Omental fat pad (tissue), 4 donors: ENCODE results near the gene GRIK1. TPM values are rescaled to one million over a fixed set of nuclear protein-coding genes. Genes with fewer than 3 reads are reported as not detected.

Experiments used
- ATAC-seq: fragments of 150-250 bp; one replicate; pipeline ENCODE4 v1.9.1; 2016; ENCODE audit warnings: mild to moderate bottlenecking, moderate library complexity; ENCODE audit not compliant: low FRiP score
- DNase-seq: peaks from one replicate; pipeline ENCODE4 v3.0.0-alpha.2; 2019; ENCODE audit warnings: low spot score
- total RNA-seq, 4 donors: library from RNA; depleted of rRNA; stranded (reverse); fragments of >200 nt; gene quantifications; one replicate each; pipeline ENCODE4 v1.1.0, GENCODE V29; 2016
- TF ChIP-seq, protein P1 (sequence below), 3 donors: fragments of 450-650 bp; IDR thresholded peaks; one replicate each; pipeline ENCODE4 v1.5.1; 2016 to 2017; ENCODE audit warnings: antibody characterized with exemption in 3 of 3, mild to moderate bottlenecking in 3 of 3, moderate library complexity in 2 of 3

The GRIK1 gene
- total RNA-seq, 4 donors from 2014 or later: 0.09 to 0.44 (median 0.32) TPM; not detected in 1

- TF ChIP-seq, protein P1, sequence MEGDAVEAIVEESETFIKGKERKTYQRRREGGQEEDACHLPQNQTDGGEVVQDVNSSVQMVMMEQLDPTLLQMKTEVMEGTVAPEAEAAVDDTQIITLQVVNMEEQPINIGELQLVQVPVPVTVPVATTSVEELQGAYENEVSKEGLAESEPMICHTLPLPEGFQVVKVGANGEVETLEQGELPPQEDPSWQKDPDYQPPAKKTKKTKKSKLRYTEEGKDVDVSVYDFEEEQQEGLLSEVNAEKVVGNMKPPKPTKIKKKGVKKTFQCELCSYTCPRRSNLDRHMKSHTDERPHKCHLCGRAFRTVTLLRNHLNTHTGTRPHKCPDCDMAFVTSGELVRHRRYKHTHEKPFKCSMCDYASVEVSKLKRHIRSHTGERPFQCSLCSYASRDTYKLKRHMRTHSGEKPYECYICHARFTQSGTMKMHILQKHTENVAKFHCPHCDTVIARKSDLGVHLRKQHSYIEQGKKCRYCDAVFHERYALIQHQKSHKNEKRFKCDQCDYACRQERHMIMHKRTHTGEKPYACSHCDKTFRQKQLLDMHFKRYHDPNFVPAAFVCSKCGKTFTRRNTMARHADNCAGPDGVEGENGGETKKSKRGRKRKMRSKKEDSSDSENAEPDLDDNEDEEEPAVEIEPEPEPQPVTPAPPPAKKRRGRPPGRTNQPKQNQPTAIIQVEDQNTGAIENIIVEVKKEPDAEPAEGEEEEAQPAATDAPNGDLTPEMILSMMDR (IDR thresholded peaks at IDR 0.05): no peak
- DNase-seq: no peak
- ATAC-seq: no peak
Measured at GRCh38 chr21:29640080-29640508, 299.7 kb downstream of the GRIK1 start.

DNA sequence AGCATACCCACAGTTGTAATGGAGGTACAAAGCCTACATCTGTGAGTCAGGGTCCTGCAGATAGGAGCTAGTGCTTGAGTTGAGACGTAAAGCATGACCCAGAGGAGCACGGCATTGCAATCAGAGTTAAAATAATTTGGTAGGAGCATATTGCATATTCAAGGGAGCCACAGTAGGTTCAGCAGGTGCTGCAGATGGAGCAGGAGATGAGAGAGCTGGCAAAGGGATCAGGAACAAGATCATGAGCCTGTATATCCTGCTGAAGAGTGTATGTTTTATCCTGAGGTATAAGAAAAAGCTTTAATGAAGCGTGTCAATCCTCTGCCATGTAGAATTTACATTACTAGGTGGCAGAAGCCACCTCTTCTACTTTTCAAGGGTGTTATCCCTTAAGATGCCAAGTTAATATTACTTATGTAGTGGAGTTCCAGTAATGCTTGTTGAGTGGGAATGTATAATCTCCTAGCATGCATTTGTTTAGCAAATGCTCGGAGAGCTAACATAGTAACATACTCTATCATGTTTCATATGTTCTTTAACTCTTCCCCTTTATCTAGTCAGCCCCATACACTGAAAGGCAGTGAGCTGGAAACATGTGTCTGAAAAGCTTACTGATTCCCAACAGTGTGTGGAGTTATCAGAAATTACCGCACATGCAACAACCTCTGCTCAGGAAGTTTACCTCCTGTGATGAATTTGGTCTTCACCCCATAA, 300.3 kb downstream of the GRIK1 start:
- ATAC-seq (no peak), DNase-seq (no peak)
- TF ChIP-seq, protein P1 (IDR thresholded peaks at IDR 0.05): no peak

GRCh38 chr21:29638761-29639327, 301.0 kb downstream of the GRIK1 start:
- TF ChIP-seq, protein P1 (IDR thresholded peaks at IDR 0.05): no peak
- no peak for DNase-seq
- no peak for ATAC-seq

- ATAC-seq (no peak), DNase-seq (no peak)
- TF ChIP-seq, protein P1 (IDR thresholded peaks at IDR 0.05): no peak
Measured at GRCh38 chr21:29638138-29638537, 301.7 kb downstream of the GRIK1 start.

DNA sequence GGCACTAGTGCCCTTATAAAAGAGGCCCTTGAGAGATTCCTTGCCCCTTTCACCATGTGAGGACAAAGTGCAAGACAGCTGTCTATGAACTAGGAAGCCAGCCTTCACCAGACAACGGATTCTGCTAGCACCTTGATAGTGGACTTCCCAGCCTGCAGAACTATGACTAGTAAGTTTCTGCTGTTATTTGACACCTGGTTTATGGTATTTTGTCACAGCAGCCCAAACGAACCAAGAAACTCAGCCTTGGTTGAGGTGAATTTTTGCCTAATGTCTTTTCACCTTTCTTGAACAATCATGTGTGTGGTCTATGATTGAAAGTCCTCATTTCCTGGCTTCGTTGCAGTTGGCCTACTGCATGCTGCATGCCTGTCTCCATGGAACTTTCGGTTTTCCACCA, 302.2 kb downstream of the GRIK1 start:
- TF ChIP-seq, protein P1 (IDR thresholded peaks at IDR 0.05): no peak
- ATAC-seq (no peak), DNase-seq (no peak)

GRCh38 chr21:29637134-29637533, 302.7 kb downstream of the GRIK1 start:
- no peak for DNase-seq
- TF ChIP-seq, protein P1 (IDR thresholded peaks at IDR 0.05): no peak
- no peak for ATAC-seq

- TF ChIP-seq, protein P1 (IDR thresholded peaks at IDR 0.05): no peak
- no peak for ATAC-seq
- DNase-seq: no peak
Measured at GRCh38 chr21:29634418-29634817, 305.4 kb downstream of the GRIK1 start.
